GM18498 (cell line): ENCODE measurements around the gene SLIT3.

Experiments used
- ATAC-seq: cut with Tn5 transposase; IDR thresholded peaks from one replicate; pipeline ENCODE4 v1.9.1; 2021; ENCODE audit warnings: mild to moderate bottlenecking, moderate library complexity; ENCODE audit not compliant: unreplicated experiment

The SLIT3 gene

DNA sequence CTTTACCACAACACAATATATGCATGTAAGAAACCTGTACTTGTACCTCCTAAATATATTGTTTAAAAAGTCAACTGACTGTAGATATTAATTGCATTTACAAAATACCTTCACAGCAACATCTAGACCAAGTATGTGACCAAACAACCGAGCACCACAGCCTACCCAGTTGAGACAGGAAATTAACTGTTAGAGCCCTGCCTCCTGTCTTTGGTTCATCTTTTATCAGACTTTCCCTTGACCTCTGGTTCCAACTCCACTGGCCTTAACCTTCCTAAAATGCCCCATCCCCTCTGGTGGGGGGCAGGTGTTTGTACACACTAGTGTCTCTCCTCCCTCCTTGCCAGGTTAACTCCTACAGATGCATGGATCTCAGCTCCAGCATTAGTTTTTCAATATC, 566.8 kb downstream of the SLIT3 start:
- ATAC-seq = no peak

DNA sequence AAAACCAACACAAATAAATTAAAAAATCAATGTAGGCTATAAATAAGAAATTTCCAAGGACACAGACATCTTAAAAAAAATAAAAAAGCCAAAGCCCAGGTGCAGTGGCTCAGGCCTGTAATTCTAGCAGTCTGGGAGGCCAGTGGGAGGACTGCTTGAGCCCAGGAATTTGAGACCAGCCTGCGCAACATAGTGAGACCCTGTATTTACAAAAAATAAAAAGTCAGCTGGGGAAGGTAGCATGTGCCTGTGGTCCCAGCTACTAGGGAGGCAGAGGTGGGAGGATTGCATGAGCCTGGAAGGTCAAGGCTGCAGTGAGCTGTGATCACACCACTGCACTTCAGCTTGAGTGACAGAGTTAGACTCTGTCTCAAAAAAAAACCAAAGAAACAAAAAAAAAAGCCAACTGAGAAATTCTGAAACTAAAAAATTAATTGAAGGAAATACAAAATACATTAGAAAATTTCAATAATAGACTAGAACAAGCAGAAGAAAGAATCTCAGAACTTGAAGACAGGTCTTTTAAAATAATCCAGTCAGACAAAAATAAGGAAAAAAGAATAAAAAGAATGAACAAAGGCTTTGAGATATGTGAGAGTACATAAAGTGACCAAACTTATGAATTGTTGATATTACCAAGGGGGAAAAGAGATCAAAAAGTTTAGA, 572.3 kb downstream of the SLIT3 start:
- no peak for ATAC-seq

DNA sequence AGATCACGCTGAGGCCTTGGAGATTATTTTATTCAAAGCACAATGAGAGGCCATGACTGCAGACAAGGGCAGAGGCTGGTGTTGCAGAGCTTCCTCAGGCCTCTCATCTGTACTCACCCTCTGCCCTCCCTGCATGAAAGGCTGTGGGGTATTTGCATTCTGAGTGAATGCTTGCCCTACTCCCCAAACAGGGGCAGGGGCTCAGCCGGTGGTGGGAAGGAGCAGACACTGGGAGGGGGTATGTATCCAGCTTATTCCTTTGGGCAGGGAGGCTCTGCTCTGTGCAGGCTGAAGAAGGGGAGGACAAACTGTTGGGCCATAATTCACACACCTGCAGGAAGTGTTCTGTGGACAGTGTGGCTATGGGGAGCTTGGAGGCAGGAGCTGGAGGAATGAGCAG, 573.4 kb downstream of the SLIT3 start:
- no peak for ATAC-seq

DNA sequence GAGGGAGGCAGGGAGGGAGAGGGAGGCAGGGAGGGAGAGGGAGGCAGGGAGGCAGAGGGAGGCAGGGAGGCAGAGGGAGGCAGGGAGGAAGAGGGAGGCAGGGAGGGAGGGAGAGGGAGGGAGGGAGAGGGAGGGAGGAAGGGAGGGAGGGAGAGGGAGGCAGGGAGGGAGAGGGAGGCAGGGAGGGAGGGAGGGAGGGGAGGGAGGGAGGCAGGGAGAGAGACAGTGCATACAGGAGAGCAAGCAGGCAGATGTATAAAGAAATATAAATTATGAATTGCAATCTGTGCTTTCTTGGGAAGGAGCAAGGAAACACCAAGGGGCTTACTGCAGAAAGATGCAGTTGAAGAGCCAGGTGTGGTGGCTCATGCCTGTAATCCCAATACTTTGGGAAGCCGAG, 574.6 kb downstream of the SLIT3 start:
- ATAC-seq = no peak

- ATAC-seq = no peak
Measured at GRCh38 chr5:168724227-168724626, 576.7 kb downstream of the SLIT3 start.

DNA sequence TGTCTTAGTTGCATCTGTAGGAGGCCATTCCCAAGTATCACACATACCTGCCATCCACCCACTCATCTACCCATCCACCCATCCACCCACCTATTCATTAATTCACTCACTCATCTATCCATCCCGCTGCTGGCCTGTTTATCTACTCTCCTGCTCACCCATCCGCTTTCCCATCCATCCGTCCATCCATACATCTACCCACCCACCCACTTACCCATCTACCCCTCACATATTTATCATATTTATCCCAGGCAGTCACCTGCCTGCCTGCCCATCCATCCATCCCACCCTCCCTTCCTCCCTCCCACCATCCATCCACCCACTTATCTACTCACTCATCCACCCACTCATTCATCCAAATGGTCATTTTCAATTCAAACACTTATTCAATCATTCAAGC, 577.9 kb downstream of the SLIT3 start:
- ATAC-seq = no peak

- no peak for ATAC-seq
Measured at GRCh38 chr5:168721966-168722365, 579.0 kb downstream of the SLIT3 start.

- no peak for ATAC-seq
Measured at GRCh38 chr5:168721002-168721753, 579.8 kb downstream of the SLIT3 start.

GRCh38 chr5:168720575-168720974, 580.4 kb downstream of the SLIT3 start:
- ATAC-seq = no peak

- no peak for ATAC-seq
Measured at GRCh38 chr5:168714046-168714445, 586.9 kb downstream of the SLIT3 start.

DNA sequence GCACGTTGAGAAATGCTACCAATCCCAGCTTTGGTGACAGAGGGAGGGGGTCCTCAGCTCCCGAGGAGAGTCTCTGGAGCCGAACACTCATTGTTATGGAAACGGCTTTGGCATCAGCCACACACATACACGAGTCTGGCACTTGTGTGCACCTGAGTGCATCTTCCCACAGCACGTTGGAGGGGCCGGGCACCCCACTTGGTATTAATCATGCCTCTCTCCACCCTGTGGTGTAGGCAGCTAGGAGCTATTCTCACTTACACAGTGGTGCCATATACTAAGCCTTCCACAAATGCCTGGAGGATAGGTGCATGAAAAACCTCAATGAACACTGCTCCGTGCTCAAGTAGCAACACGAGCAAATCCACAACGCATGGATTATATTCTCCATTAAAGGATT, 587.9 kb downstream of the SLIT3 start:
- ATAC-seq = no peak

- no peak for ATAC-seq
Measured at GRCh38 chr5:168712280-168712924, 588.5 kb downstream of the SLIT3 start.

DNA sequence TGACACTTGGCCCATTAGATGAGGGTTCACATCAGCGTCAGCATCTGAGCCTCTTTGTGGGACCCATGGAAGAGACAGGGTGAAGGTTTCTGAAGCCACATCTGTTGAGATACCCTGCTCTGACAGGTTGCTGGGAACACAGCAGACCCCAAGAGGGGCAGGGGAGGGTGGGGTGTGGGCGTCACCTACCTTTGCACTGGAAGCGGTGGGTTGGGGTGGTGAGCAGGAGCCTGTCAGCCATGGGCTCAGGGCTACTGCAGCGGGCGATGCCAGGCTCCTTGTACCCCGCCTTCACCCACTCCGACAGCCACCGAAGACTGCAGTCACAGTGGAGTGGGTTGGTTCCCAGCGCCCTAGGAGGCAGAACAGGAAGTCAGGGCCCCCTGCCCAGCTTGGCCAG, 590.2 kb downstream of the SLIT3 start:
- no peak for ATAC-seq

GRCh38 chr5:168707716-168708695, 592.9 kb downstream of the SLIT3 start:
- ATAC-seq = no peak

DNA sequence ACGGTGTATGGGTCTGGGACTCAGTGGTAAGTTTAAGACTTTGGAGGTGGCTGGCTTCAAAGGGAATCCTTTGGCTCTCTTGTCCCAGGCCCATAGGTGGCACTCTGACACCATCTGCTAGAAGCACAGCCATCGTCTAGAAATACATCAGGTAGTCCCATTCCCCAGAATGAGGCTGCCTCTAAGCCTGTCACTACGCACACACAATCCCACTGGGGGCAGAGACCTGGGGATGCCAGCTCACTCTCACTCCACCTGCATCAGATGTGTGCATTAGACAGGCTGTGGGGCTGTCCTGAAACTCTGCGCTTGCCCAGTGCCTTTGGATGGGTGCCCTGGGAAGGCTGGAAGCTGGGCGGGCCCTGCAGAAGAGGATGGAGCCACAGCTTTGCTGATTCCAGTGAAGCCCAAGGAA, 594.3 kb downstream of the SLIT3 start:
- ATAC-seq = no peak

DNA sequence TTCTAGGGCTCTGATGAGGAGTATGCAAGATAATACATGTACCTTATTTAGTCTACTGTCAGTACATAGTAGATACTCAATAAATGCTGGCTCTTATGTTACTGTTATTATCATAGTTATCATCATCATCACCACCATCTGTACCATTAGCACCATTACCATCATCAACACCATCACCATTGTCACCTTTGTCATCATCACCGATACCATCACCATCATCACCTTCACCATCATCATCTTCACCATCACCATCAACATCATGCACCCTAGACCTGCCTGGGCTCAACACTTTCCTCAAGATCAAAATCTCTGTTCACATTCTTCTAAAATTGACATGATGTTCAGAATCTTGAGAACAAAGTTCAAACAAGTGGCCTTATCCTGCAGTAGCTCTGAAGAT, 595.6 kb downstream of the SLIT3 start:
- ATAC-seq = no peak

DNA sequence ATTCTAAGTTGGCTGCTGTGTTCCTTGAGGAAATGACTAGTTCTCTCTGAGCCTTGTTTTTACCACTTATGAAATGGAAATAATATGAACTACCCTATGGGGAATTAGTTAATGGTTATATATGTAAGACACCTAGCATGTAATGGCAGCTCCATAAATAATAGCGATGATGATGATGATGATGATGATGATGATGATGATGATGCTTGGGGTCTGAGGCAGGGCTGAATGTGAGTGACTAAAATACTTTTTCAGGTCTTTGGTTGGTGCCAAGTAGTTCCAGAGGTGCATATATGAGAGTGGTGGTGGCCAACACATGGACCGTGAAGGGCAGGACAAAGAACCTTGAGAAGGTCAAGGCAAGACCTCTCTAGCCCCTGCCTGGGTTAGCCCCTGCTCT, 598.4 kb downstream of the SLIT3 start:
- no peak for ATAC-seq

GRCh38 chr5:168701641-168702040, 599.3 kb downstream of the SLIT3 start:
- ATAC-seq = no peak

DNA sequence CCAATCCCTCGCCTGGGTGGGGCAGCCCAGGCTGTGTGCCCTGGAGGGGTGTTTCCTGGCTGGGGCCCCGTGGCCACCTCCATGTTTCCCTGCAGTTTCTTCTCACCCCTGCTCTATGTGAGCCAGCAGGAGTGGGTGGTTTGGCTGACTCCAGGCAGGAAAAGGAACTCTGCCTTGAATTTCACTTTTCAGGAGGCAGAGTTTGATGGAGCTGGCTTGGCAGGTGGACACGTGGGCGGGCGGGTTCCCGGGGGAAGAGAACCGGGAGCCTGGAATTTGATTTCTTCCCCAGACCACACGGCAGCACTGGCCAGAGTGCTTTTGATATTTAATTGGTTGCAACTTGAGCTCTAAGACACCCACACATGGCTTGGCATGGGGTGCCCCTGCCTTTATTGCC, 601.9 kb downstream of the SLIT3 start:
- no peak for ATAC-seq

GRCh38 chr5:168697034-168697720, 603.8 kb downstream of the SLIT3 start:
- no peak for ATAC-seq
